ENCODE results near the gene KIAA0513. TPM values are rescaled to one million over a fixed set of nuclear protein-coding genes. Genes with fewer than 3 reads are reported as not detected.

Gene KIAA0513
- total RNA-seq, 1 experiment from 2014 or later, result 0.97 TPM

- H3K4me2 ChIP-seq (ENCODE audit: low read depth, low read length, poor library complexity, severe bottlenecking), result no peak overlapping the region
- H3K27me3 ChIP-seq (ENCODE audit: low read length), result no peaks in the 10 kb centered on the region
- no peaks in the 10 kb centered on the region for H3K36me3 ChIP-seq (ENCODE audit: insufficient read depth, low read length)
- no peaks in the 10 kb centered on the region for H3K79me2 ChIP-seq (ENCODE audit: low read length)
- no peak overlapping the region for H2AFZ ChIP-seq (ENCODE audit: low read length)
- H4K20me1 ChIP-seq (ENCODE audit: insufficient read depth, low read depth, low read length), result no peaks in the 10 kb centered on the region
- H3K9me3 ChIP-seq (ENCODE audit: low read length), result no peaks in the 10 kb centered on the region
- no peaks in the 10 kb centered on the region for H3K9me2 ChIP-seq (replicated peaks; ENCODE audit: insufficient read depth, low read length)
- H3K4me1 ChIP-seq (ENCODE audit: low read length), result peaks cover 4% of the 10 kb centered on the region; the same call in 1 of the 2 replicates
- H3K27ac ChIP-seq (ENCODE audit: low read length), result no peak overlapping the region
- DNase-seq, result no peak
- no peak overlapping the region for H3K9ac ChIP-seq (ENCODE audit: low read length)
- no peak overlapping the region for H3K4me3 ChIP-seq (ENCODE audit: low read length)
Observed at GRCh38 chr16:85017151-85017550, 10.4 kb upstream of the KIAA0513 start.

GRCh38 chr16:85017633-85018032, 10.0 kb upstream of the KIAA0513 start:
- no peaks in the 10 kb centered on the region for H3K36me3 ChIP-seq (ENCODE audit: insufficient read depth, low read length)
- H3K4me1 ChIP-seq (ENCODE audit: low read length), result no peaks in the 10 kb centered on the region
- H3K4me3 ChIP-seq (ENCODE audit: low read length), result no peak overlapping the region
- H3K4me2 ChIP-seq (ENCODE audit: low read depth, low read length, poor library complexity, severe bottlenecking), result no peak overlapping the region
- DNase-seq, result no peak
- H3K27ac ChIP-seq (ENCODE audit: low read length), result no peak overlapping the region
- H3K9me2 ChIP-seq (replicated peaks; ENCODE audit: insufficient read depth, low read length), result no peaks in the 10 kb centered on the region
- no peaks in the 10 kb centered on the region for H3K27me3 ChIP-seq (ENCODE audit: low read length)
- no peaks in the 10 kb centered on the region for H3K79me2 ChIP-seq (ENCODE audit: low read length)
- H4K20me1 ChIP-seq (ENCODE audit: insufficient read depth, low read depth, low read length), result no peaks in the 10 kb centered on the region
- no peak overlapping the region for H2AFZ ChIP-seq (ENCODE audit: low read length)
- no peak overlapping the region for H3K9ac ChIP-seq (ENCODE audit: low read length)
- no peaks in the 10 kb centered on the region for H3K9me3 ChIP-seq (ENCODE audit: low read length)

GRCh38 chr16:85018529-85019236, 8.9 kb upstream of the KIAA0513 start:
- H4K20me1 ChIP-seq (ENCODE audit: insufficient read depth, low read depth, low read length), result no peaks in the 10 kb centered on the region

GRCh38 chr16:85019659-85020245, 7.8 kb upstream of the KIAA0513 start:
- no peaks in the 10 kb centered on the region for H3K4me1 ChIP-seq (ENCODE audit: low read length)
- no peaks in the 10 kb centered on the region for H3K9me2 ChIP-seq (replicated peaks; ENCODE audit: insufficient read depth, low read length)
- no peak overlapping the region for H2AFZ ChIP-seq (ENCODE audit: low read length)
- H3K9ac ChIP-seq (ENCODE audit: low read length), result no peak overlapping the region
- H3K27me3 ChIP-seq (ENCODE audit: low read length), result no peaks in the 10 kb centered on the region
- DNase-seq, result no peak
- no peak overlapping the region for H3K4me3 ChIP-seq (ENCODE audit: low read length)
- no peaks in the 10 kb centered on the region for H3K36me3 ChIP-seq (ENCODE audit: insufficient read depth, low read length)
- no peaks in the 10 kb centered on the region for H3K9me3 ChIP-seq (ENCODE audit: low read length)
- no peaks in the 10 kb centered on the region for H4K20me1 ChIP-seq (ENCODE audit: insufficient read depth, low read depth, low read length)
- H3K79me2 ChIP-seq (ENCODE audit: low read length), result no peaks in the 10 kb centered on the region
- no peak overlapping the region for H3K4me2 ChIP-seq (ENCODE audit: low read depth, low read length, poor library complexity, severe bottlenecking)
- H3K27ac ChIP-seq (ENCODE audit: low read length), result no peak overlapping the region

More at GRCh38 chr16:85018529-85019236, 8.9 kb upstream of the KIAA0513 start:
- Histone ChIP-seq H3K36me3 (ENCODE audit: insufficient read depth, low read length) (no peaks in the 10 kb centered on the region), H3K9me3 (ENCODE audit: low read length) (no peaks in the 10 kb centered on the region), H3K9ac (ENCODE audit: low read length) (no peak overlapping the region), H3K4me3 (ENCODE audit: low read length) (no peak overlapping the region), H3K27ac (ENCODE audit: low read length) (no peak overlapping the region), H3K4me2 (ENCODE audit: low read depth, low read length, poor library complexity, severe bottlenecking) (no peak overlapping the region), H3K27me3 (ENCODE audit: low read length) (no peaks in the 10 kb centered on the region), H2AFZ (ENCODE audit: low read length) (no peak overlapping the region), H3K9me2 (replicated peaks; ENCODE audit: insufficient read depth, low read length) (no peaks in the 10 kb centered on the region), H3K79me2 (ENCODE audit: low read length) (no peaks in the 10 kb centered on the region), H3K4me1 (ENCODE audit: low read length) (no peaks in the 10 kb centered on the region)
- no peak for DNase-seq

- Histone ChIP-seq H3K4me3 (ENCODE audit: low read length) (no peak overlapping the region), H4K20me1 (ENCODE audit: insufficient read depth, low read depth, low read length) (no peaks in the 10 kb centered on the region), H3K27ac (ENCODE audit: low read length) (no peak overlapping the region), H3K9me3 (ENCODE audit: low read length) (no peaks in the 10 kb centered on the region), H2AFZ (ENCODE audit: low read length) (no peak overlapping the region), H3K4me1 (ENCODE audit: low read length) (peaks cover 18% of the 10 kb centered on the region), H3K4me2 (ENCODE audit: low read depth, low read length, poor library complexity, severe bottlenecking) (no peak overlapping the region), H3K9me2 (replicated peaks; ENCODE audit: insufficient read depth, low read length) (no peaks in the 10 kb centered on the region), H3K27me3 (ENCODE audit: low read length) (no peaks in the 10 kb centered on the region), H3K9ac (ENCODE audit: low read length) (no peak overlapping the region), H3K36me3 (ENCODE audit: insufficient read depth, low read length) (no peaks in the 10 kb centered on the region), H3K79me2 (ENCODE audit: low read length) (no peaks in the 10 kb centered on the region)
- no peak for DNase-seq
Observed at GRCh38 chr16:85025781-85026653, 1.6 kb upstream of the KIAA0513 start.

- H3K9me3 ChIP-seq (ENCODE audit: low read length), result no peaks in the 10 kb centered on the region
- H4K20me1 ChIP-seq (ENCODE audit: insufficient read depth, low read depth, low read length), result no peaks in the 10 kb centered on the region
- H2AFZ ChIP-seq (ENCODE audit: low read length), result no peak overlapping the region
- no peak for DNase-seq
- H3K79me2 ChIP-seq (ENCODE audit: low read length), result no peaks in the 10 kb centered on the region
- peak overlapping the region; percentile 73 for H3K9ac ChIP-seq (ENCODE audit: low read length)
- H3K4me1 ChIP-seq (ENCODE audit: low read length), result peaks cover 18% of the 10 kb centered on the region
- no peak overlapping the region for H3K27ac ChIP-seq (ENCODE audit: low read length)
- peak overlapping the region; percentile 95 for H3K4me2 ChIP-seq (ENCODE audit: low read depth, low read length, poor library complexity, severe bottlenecking)
- H3K4me3 ChIP-seq (ENCODE audit: low read length), result peak overlapping the region; percentile 80
- no peaks in the 10 kb centered on the region for H3K9me2 ChIP-seq (replicated peaks; ENCODE audit: insufficient read depth, low read length)
- no peaks in the 10 kb centered on the region for H3K36me3 ChIP-seq (ENCODE audit: insufficient read depth, low read length)
- no peaks in the 10 kb centered on the region for H3K27me3 ChIP-seq (ENCODE audit: low read length)
Observed at GRCh38 chr16:85026703-85027102, 892 bp upstream of the KIAA0513 start.

- H3K4me3 ChIP-seq (ENCODE audit: low read length), result peak overlapping the region; percentile 80
- no peak overlapping the region for H3K27ac ChIP-seq (ENCODE audit: low read length)
- H2AFZ ChIP-seq (ENCODE audit: low read length), result peak overlapping the region; percentile 90; the same call in 1 of the 2 replicates
- no peaks in the 10 kb centered on the region for H3K36me3 ChIP-seq (ENCODE audit: insufficient read depth, low read length)
- H3K4me2 ChIP-seq (ENCODE audit: low read depth, low read length, poor library complexity, severe bottlenecking), result peak overlapping the region; percentile 95
- no peaks in the 10 kb centered on the region for H3K27me3 ChIP-seq (ENCODE audit: low read length)
- no peaks in the 10 kb centered on the region for H3K9me3 ChIP-seq (ENCODE audit: low read length)
- H4K20me1 ChIP-seq (ENCODE audit: insufficient read depth, low read depth, low read length), result no peaks in the 10 kb centered on the region
- H3K4me1 ChIP-seq (ENCODE audit: low read length), result peaks cover 18% of the 10 kb centered on the region
- H3K9me2 ChIP-seq (replicated peaks; ENCODE audit: insufficient read depth, low read length), result no peaks in the 10 kb centered on the region
- peak overlapping the region; percentile 80 for H3K9ac ChIP-seq (ENCODE audit: low read length)
- no peaks in the 10 kb centered on the region for H3K79me2 ChIP-seq (ENCODE audit: low read length)
- peak; percentile 49 for DNase-seq
Observed at GRCh38 chr16:85027958-85028684, 526 bp downstream of the KIAA0513 start.
